ENCODE results near the gene EID2. TPM values are rescaled to one million over a fixed set of nuclear protein-coding genes. Genes with fewer than 3 reads are reported as not detected.

EID2 gene
- total RNA-seq, 1 donor from 2014 or later = 17.2 TPM

- H3K79me2 ChIP-seq (ENCODE audit: insufficient read depth, low read length) = no peaks in the 10 kb centered on the region
- H3K9me3 ChIP-seq (ENCODE audit: insufficient read depth, low read depth, low read length) = no peaks in the 10 kb centered on the region
- Mint-ChIP-seq H3K27ac (ENCODE audit: unreplicated experiment) (no peak overlapping the region), H3K4me1 (ENCODE audit: low read depth, unreplicated experiment) (peaks cover 5% of the 10 kb centered on the region), H3K9me3 (ENCODE audit: unreplicated experiment) (peaks cover 4% of the 10 kb centered on the region), H3K36me3 (ENCODE audit: low read depth, unreplicated experiment) (peaks cover 2% of the 10 kb centered on the region), H3K4me3 (ENCODE audit: unreplicated experiment) (no peak overlapping the region), H3K27me3 (ENCODE audit: low read depth, unreplicated experiment) (peaks cover 67% of the 10 kb centered on the region)
- no peak overlapping the region for H3K4me2 ChIP-seq (ENCODE audit: low read length)
- no peak overlapping the region for H3K9ac ChIP-seq (ENCODE audit: low read length)
- FAIRE-seq (no peak), DNase-seq (ENCODE audit: low read depth) (no peak)
- H3K27ac ChIP-seq (ENCODE audit: low read depth, low read length) = no peak overlapping the region
- no peaks in the 10 kb centered on the region for H3K36me3 ChIP-seq (ENCODE audit: insufficient read depth, low read length)
- peaks cover 11% of the 10 kb centered on the region for H3K4me1 ChIP-seq (ENCODE audit: insufficient read depth, low read length)
- peaks cover 31% of the 10 kb centered on the region for H3K27me3 ChIP-seq (ENCODE audit: insufficient read depth, low read length)
- no peak overlapping the region for H2AFZ ChIP-seq (ENCODE audit: low read depth, low read length)
- no peak overlapping the region for H3K4me3 ChIP-seq (ENCODE audit: insufficient read depth, low read depth, low read length)
- TF ChIP-seq, protein P1, sequence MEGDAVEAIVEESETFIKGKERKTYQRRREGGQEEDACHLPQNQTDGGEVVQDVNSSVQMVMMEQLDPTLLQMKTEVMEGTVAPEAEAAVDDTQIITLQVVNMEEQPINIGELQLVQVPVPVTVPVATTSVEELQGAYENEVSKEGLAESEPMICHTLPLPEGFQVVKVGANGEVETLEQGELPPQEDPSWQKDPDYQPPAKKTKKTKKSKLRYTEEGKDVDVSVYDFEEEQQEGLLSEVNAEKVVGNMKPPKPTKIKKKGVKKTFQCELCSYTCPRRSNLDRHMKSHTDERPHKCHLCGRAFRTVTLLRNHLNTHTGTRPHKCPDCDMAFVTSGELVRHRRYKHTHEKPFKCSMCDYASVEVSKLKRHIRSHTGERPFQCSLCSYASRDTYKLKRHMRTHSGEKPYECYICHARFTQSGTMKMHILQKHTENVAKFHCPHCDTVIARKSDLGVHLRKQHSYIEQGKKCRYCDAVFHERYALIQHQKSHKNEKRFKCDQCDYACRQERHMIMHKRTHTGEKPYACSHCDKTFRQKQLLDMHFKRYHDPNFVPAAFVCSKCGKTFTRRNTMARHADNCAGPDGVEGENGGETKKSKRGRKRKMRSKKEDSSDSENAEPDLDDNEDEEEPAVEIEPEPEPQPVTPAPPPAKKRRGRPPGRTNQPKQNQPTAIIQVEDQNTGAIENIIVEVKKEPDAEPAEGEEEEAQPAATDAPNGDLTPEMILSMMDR (IDR thresholded peaks at IDR 0.05; ENCODE audit: insufficient read depth, low read depth, low read length) = no peak
- no peak for TF ChIP-seq EZH2 (IDR thresholded peaks at IDR 0.05; ENCODE audit: insufficient read depth, low read length)
- H4K20me1 ChIP-seq (ENCODE audit: insufficient read depth, low read length) = no peaks in the 10 kb centered on the region
Observed at GRCh38 chr19:39500543-39500942, 39.4 kb downstream of the EID2 start.

DNA sequence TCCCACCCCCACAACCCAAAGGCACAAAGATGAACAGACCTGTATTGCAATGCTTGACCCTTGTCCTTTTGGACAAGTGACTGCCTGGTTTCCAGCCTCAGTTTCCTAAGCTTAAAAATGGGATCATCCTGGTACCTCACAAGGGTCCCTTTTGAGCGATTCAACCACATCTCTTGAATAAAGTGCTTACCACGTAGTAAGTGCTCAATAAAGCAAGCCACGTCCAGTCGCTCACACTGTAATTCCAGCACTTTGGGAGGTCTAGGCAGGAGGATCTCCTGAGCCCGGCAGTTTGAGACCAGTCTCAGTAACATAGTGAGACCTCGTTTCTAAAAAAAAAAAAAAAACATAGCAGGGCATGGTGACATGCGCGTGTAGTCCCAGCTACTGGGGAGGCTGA lies 40.0 kb downstream of the EID2 start:
- TF ChIP-seq, protein P1 (IDR thresholded peaks at IDR 0.05; ENCODE audit: insufficient read depth, low read depth, low read length) = no peak
- no peak for TF ChIP-seq EZH2 (IDR thresholded peaks at IDR 0.05; ENCODE audit: insufficient read depth, low read length)
- H3K79me2 ChIP-seq (ENCODE audit: insufficient read depth, low read length) = no peaks in the 10 kb centered on the region
- no peaks in the 10 kb centered on the region for H4K20me1 ChIP-seq (ENCODE audit: insufficient read depth, low read length)
- no peak overlapping the region for H3K4me2 ChIP-seq (ENCODE audit: low read length)
- DNase-seq (ENCODE audit: low read depth) (no peak), FAIRE-seq (no peak)
- H3K27ac Mint-ChIP-seq (ENCODE audit: unreplicated experiment) = no peak overlapping the region
- peaks cover 63% of the 10 kb centered on the region for H3K27me3 Mint-ChIP-seq (ENCODE audit: low read depth, unreplicated experiment)
- peaks cover 5% of the 10 kb centered on the region for H3K4me1 Mint-ChIP-seq (ENCODE audit: low read depth, unreplicated experiment)
- H3K27me3 ChIP-seq (ENCODE audit: insufficient read depth, low read length) = peaks cover 31% of the 10 kb centered on the region
- no peak overlapping the region for H3K9ac ChIP-seq (ENCODE audit: low read length)
- H3K4me3 Mint-ChIP-seq (ENCODE audit: unreplicated experiment) = no peak overlapping the region
- H2AFZ ChIP-seq (ENCODE audit: low read depth, low read length) = no peak overlapping the region
- H3K27ac ChIP-seq (ENCODE audit: low read depth, low read length) = no peak overlapping the region
- peaks cover 2% of the 10 kb centered on the region for H3K36me3 Mint-ChIP-seq (ENCODE audit: low read depth, unreplicated experiment)
- no peak overlapping the region for H3K4me3 ChIP-seq (ENCODE audit: insufficient read depth, low read depth, low read length)
- peaks cover 4% of the 10 kb centered on the region for H3K9me3 Mint-ChIP-seq (ENCODE audit: unreplicated experiment)
- no peaks in the 10 kb centered on the region for H3K36me3 ChIP-seq (ENCODE audit: insufficient read depth, low read length)
- H3K9me3 ChIP-seq (ENCODE audit: insufficient read depth, low read depth, low read length) = no peaks in the 10 kb centered on the region
- H3K4me1 ChIP-seq (ENCODE audit: insufficient read depth, low read length) = peaks cover 11% of the 10 kb centered on the region

- H3K36me3 Mint-ChIP-seq (ENCODE audit: low read depth, unreplicated experiment) = peaks cover 2% of the 10 kb centered on the region
- peak; percentile 81 for TF ChIP-seq EZH2 (IDR thresholded peaks at IDR 0.05; ENCODE audit: insufficient read depth, low read length)
- TF ChIP-seq, protein P1 (IDR thresholded peaks at IDR 0.05; ENCODE audit: insufficient read depth, low read depth, low read length) = no peak
- H3K27ac ChIP-seq (ENCODE audit: low read depth, low read length) = no peak within 1 kb of the TSS
- no peaks in the 10 kb centered on the region for H3K9me3 ChIP-seq (ENCODE audit: insufficient read depth, low read depth, low read length)
- FAIRE-seq (no peak), DNase-seq (ENCODE audit: low read depth) (no peak)
- peaks cover 4% of the 10 kb centered on the region for H3K9me3 Mint-ChIP-seq (ENCODE audit: unreplicated experiment)
- peak within 1 kb of the TSS; percentile 64 for H3K27ac Mint-ChIP-seq (ENCODE audit: unreplicated experiment)
- no peaks in the 10 kb centered on the region for H4K20me1 ChIP-seq (ENCODE audit: insufficient read depth, low read length)
- H3K4me2 ChIP-seq (ENCODE audit: low read length) = peak within 1 kb of the TSS; percentile 79
- peaks cover 5% of the 10 kb centered on the region for H3K4me1 Mint-ChIP-seq (ENCODE audit: low read depth, unreplicated experiment)
- peak within 1 kb of the TSS; percentile 41 for H2AFZ ChIP-seq (ENCODE audit: low read depth, low read length)
- no peaks in the 10 kb centered on the region for H3K79me2 ChIP-seq (ENCODE audit: insufficient read depth, low read length)
- no peaks in the 10 kb centered on the region for H3K36me3 ChIP-seq (ENCODE audit: insufficient read depth, low read length)
- no peak within 1 kb of the TSS for H3K9ac ChIP-seq (ENCODE audit: low read length)
- peaks cover 31% of the 10 kb centered on the region for H3K27me3 ChIP-seq (ENCODE audit: insufficient read depth, low read length)
- H3K4me3 ChIP-seq (ENCODE audit: insufficient read depth, low read depth, low read length) = peak within 1 kb of the TSS; percentile 30
- H3K4me1 ChIP-seq (ENCODE audit: insufficient read depth, low read length) = peaks cover 11% of the 10 kb centered on the region
- peak within 1 kb of the TSS; percentile 64 for H3K4me3 Mint-ChIP-seq (ENCODE audit: unreplicated experiment)
- peaks cover 54% of the 10 kb centered on the region for H3K27me3 Mint-ChIP-seq (ENCODE audit: low read depth, unreplicated experiment)
Observed at GRCh38 chr19:39498798-39499642, 40.9 kb downstream of the EID2 start, which contains the start of gene DLL3. Gene DLL3, plus strand, starts transcription at chr19:39498947. Its CDS starts 28 bp downstream, at chr19:39498975.
